Upper lobe of right lung (tissue), 1 donor: ENCODE measurements around the gene CDK7. TPM values are rescaled to one million over a fixed set of nuclear protein-coding genes. Genes with fewer than 3 reads are reported as not detected.

ENCODE experiments used
- ATAC-seq: fragments of 200-7000 bp; cut with Tn5 transposase; one replicate; pipeline ENCODE4 v1.9.1; 2020; ENCODE audit warnings: mild to moderate bottlenecking, moderate library complexity
- DNase-seq: peaks from one replicate; pipeline ENCODE4 v3.0.0-alpha.2; 2020
- H3K27ac ChIP-seq: fragments of 200-600 bp; one replicate; pipeline ENCODE4 v1.8.0; 2022
- H3K27me3 ChIP-seq: fragments of 200-600 bp; one replicate; pipeline ENCODE4 v1.8.0; 2022; ENCODE audit warnings: mild to moderate bottlenecking
- H3K36me3 ChIP-seq: fragments of 200-600 bp; one replicate; pipeline ENCODE4 v1.8.0; 2022
- H3K4me1 ChIP-seq: fragments of 200-600 bp; one replicate; pipeline ENCODE4 v1.8.0; 2022
- H3K4me3 ChIP-seq: fragments of 200-600 bp; one replicate; pipeline ENCODE4 v1.8.0; 2022; ENCODE audit warnings: mild to moderate bottlenecking
- H3K9me3 ChIP-seq: fragments of 200-600 bp; one replicate; pipeline ENCODE4 v1.8.0; 2022
- intact Hi-C: fragments of 100-400 bp; cut with DNase I; formaldehyde crosslinking; loops from one replicate; pipeline ENCODE4 v1.11.0; 2022
- long read RNA-seq: library from polyadenylated mRNA; unstranded; transcript quantifications from one replicate; pipeline ENCODE4 v2.0.0, GENCODE V29; 2021
- total RNA-seq: library from RNA; stranded (reverse); fragmentation: NEBNext Ultra II Directional; extraction: Animal tissue kit (Norgen Biotek cat#: 25700); gene quantifications from one replicate; pipeline ENCODE4 v1.2.1, GENCODE V29; 2021
- TF ChIP-seq, protein P1 (sequence below): fragments of 200-600 bp; IDR thresholded peaks from one replicate; pipeline ENCODE4 v1.8.0; 2022; ENCODE audit warnings: antibody characterized with exemption
- donor health status: DM: no; HTN: yes; CAD: no; lungs with severe emphysema.

CDK7 gene
- 21.9 TPM for total RNA-seq
- long read RNA-seq, transcript CDK7-201 (12 exons, 1,439 nt): major isoform, 10 of 13 reads
- long read RNA-seq, partial matches to known transcripts: 1 of 13 reads
- long read RNA-seq, other reads (novel, unspliced or antisense): 2 of 13 reads

DNA sequence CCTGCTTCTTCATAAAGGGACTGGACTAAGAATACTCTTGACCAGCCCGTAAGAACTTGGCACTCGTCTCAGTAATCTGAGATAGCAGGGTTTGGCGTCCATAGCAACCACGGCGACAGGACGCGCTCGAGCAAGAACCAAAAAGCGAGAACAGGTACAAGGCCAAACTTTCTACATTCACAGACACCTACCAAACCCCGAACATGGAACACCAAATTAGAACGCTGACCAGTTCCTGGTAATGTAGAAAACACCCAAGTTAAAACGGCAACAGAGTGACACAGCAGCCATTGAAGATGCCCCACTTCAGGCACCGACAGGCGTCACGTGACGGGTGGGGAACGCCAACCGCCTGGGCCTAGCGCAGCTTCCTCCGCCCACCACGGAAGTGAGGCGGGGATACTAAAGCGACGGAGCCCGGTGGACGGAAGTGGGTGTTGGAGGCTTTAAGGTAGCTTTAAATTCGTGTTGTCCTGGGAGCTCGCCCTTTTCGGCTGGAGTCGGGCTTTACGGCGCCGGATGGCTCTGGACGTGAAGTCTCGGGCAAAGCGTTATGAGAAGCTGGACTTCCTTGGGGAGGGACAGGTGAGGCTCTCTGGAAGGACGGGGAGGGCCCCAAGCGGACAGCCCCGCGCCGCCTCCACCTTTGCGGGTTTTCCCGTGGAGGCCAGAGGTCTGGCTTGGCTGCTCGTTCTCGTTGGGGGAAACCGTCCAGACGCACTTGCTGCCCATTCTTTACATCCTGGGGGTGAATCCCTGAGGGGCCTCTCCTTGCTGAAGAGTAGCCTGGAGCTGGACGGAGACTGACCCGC, at the start of gene CDK7:
TSS of gene CDK7 (plus strand) at position 430 of the 812 bp plus-strand sequence. CDS start at position 520, 90 bp downstream.
- Histone ChIP-seq H3K4me1 (peaks cover 9% of the 10 kb centered on the region), H3K27ac (peak within 1 kb of the TSS; percentile 89), H3K36me3 (peaks cover 18% of the 10 kb centered on the region), H3K4me3 (peak within 1 kb of the TSS; percentile 93), H3K27me3 (no peaks in the 10 kb centered on the region), H3K9me3 (no peaks in the 10 kb centered on the region)
- TF ChIP-seq, protein P1, sequence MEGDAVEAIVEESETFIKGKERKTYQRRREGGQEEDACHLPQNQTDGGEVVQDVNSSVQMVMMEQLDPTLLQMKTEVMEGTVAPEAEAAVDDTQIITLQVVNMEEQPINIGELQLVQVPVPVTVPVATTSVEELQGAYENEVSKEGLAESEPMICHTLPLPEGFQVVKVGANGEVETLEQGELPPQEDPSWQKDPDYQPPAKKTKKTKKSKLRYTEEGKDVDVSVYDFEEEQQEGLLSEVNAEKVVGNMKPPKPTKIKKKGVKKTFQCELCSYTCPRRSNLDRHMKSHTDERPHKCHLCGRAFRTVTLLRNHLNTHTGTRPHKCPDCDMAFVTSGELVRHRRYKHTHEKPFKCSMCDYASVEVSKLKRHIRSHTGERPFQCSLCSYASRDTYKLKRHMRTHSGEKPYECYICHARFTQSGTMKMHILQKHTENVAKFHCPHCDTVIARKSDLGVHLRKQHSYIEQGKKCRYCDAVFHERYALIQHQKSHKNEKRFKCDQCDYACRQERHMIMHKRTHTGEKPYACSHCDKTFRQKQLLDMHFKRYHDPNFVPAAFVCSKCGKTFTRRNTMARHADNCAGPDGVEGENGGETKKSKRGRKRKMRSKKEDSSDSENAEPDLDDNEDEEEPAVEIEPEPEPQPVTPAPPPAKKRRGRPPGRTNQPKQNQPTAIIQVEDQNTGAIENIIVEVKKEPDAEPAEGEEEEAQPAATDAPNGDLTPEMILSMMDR: no peak
- ATAC-seq (peak; percentile 100), DNase-seq (peak; percentile 98)
- intact Hi-C loops: no loop called here

DNA sequence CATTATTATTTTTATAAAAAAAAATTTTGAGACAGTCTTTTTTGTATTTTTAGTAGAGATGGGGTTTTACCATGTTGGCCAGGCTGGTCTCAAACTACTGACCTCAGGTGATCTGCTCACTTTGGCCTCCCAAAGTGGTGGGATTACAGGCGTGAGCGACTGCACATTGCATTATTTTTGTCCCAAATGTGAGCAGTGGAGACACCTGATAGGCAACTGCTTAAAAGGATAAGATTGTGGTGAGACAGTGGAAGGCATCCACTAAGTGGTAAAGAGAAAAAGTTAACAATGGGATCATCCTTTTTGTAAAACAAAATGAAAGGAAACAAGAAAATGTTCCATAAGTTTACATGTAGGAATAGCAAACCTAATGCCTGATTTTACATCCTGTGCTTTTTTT, 47.3 kb upstream of the CDK7 start:
- ATAC-seq: no peak
- no peak for DNase-seq
- no peak overlapping the region for H3K27ac ChIP-seq
- H3K9me3 ChIP-seq: no peaks in the 10 kb centered on the region
- no peak overlapping the region for H3K4me3 ChIP-seq
- H3K27me3 ChIP-seq: no peaks in the 10 kb centered on the region
- no peaks in the 10 kb centered on the region for H3K36me3 ChIP-seq
- H3K4me1 ChIP-seq: peaks cover 9% of the 10 kb centered on the region
- intact Hi-C loops: no loop called here
- TF ChIP-seq, protein P1: no peak

DNA sequence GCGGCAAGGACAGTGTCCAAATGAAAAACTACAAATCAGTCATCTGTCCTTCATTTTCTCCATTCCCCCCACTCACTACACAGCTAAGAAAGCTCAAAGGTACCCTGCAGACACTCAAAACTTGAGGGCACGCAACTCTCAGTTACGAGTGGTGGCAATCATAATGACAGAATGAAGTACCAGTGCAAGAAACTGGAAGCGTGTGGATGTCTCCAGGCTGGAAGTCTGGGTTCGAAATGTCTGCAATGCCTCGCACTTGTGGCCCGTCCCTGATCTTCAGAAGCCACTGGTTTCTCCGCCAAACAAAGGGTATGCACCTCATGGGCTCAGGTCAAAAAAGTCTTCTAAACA, 45.9 kb upstream of the CDK7 start:
- Histone ChIP-seq H3K9me3 (no peaks in the 10 kb centered on the region), H3K4me1 (peaks cover 9% of the 10 kb centered on the region), H3K36me3 (no peaks in the 10 kb centered on the region), H3K4me3 (peak overlapping the region; percentile 75), H3K27ac (peak overlapping the region; percentile 95), H3K27me3 (no peaks in the 10 kb centered on the region)
- ATAC-seq: no peak
- intact Hi-C loops: no loop called here
- TF ChIP-seq, protein P1: no peak
- DNase-seq: no peak

DNA sequence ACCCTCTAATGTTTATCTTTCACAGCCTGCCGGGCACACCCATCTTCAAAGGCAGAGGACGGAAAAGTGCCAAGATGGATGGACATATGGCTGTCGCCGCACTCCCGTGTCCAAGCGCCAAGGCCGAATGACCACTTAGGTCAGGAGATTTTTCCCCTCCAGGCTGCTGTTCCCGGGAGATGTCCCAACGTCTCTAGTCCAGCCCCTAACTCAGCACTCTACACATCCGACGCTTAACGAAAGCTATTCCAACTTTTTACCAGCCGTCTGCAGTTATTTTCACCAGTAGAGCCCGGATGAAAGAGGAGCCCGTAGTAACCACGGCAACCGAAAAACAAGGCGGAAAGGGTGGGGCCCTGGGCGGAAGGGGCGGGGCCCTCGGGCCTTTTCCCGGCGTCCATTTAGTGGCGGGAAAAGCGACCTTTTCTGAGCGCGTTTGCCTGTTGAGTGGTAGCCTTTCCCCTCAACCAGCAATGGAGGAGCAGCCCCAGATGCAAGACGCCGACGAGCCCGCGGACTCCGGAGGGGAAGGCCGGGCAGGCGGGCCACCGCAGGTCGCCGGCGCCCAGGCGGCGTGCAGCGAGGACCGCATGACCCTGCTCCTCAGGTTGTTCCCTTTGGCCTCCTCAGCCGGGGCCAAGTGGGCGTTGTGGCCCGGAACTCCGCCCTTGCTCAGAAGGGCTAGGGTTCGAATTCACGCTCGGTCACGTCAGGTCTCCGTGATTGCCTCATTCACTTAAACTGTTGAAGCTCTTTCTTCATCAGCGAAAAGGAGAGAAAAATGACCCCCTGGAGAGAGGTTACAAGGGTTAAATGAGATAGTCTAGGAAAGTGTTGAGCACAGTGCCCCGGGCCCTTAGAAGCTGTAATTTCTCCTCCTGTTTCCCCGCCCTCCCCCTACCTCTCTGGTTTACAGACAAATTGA, 45.3 kb upstream of the CDK7 start, which contains the start of gene CENPH:
TSS of gene CENPH (plus strand) at position 422 of the 925 bp plus-strand sequence. CDS start at position 474, 52 bp downstream.
- Histone ChIP-seq H3K9me3 (no peaks in the 10 kb centered on the region), H3K4me3 (peak within 1 kb of the TSS; percentile 75), H3K27me3 (no peaks in the 10 kb centered on the region), H3K36me3 (no peaks in the 10 kb centered on the region), H3K27ac (peak within 1 kb of the TSS; percentile 95), H3K4me1 (peaks cover 9% of the 10 kb centered on the region)
- TF ChIP-seq, protein P1: no peak
- peak; percentile 94 for DNase-seq
- intact Hi-C loops: no loop called here
- peak; percentile 99 for ATAC-seq

DNA sequence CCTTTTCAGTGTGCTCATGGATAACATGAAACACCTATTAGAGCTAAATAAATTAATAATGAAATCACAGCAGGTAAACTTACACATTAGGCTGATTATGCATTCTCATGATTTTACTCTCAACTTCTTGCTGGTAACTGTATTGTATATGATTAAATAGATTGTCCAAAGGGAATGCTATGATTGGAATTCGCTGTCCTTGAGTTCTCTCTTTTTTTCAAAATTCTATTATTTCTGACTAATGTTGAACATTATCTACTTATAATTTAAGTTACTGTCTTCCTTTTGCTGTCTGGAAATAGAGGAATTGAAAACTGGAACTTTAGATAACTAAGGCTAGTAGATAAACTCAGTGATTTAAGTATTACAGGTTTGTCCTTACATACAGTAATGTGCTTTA, 32.2 kb upstream of the CDK7 start:
- no peaks in the 10 kb centered on the region for H3K4me1 ChIP-seq
- no peaks in the 10 kb centered on the region for H3K36me3 ChIP-seq
- H3K27ac ChIP-seq: no peak overlapping the region
- DNase-seq: no peak
- H3K9me3 ChIP-seq: no peaks in the 10 kb centered on the region
- no peak overlapping the region for H3K4me3 ChIP-seq
- no peak for ATAC-seq
- no peaks in the 10 kb centered on the region for H3K27me3 ChIP-seq
- intact Hi-C loops: no loop called here
- TF ChIP-seq, protein P1: no peak
